B cell (primary cell): ENCODE measurements around the gene GTPBP3. TPM values are rescaled to one million over a fixed set of nuclear protein-coding genes. Genes with fewer than 3 reads are reported as not detected.

ENCODE experiments used
- ATAC-seq: fragments of 200-7000 bp; cut with Tn5 transposase; one replicate; pipeline ENCODE4 v1.10.0; 2021; ENCODE audit warnings: low read depth, mild to moderate bottlenecking, moderate number of reproducible peaks, moderate library complexity
- CTCF ChIA-PET: fragments of 350-600 bp; sonication (Branson Sonifier 250); formaldehyde crosslinking; loops from one replicate; lab custom pipeline; 2021; ENCODE audit warnings: antibody characterized with exemption, inconsistent platforms; lab: Charles Lee
- POLR2A ChIA-PET: fragments of 350-600 bp; sonication (Branson Sonifier 250); formaldehyde crosslinking; loops from one replicate; lab custom pipeline; 2021; ENCODE audit warnings: antibody characterized with exemption; lab: Charles Lee
- DNase-seq: peaks from one replicate; pipeline ENCODE4 v3.0.0; 2013
- H2AFZ ChIP-seq: 2 replicates; pipeline ENCODE4 v1.6.1; 2012; ENCODE audit warnings: mild to moderate bottlenecking, low read depth, low read length; ENCODE audit not compliant: insufficient read depth, poor library complexity, severe bottlenecking
- H3K27ac ChIP-seq, 2 donors: 1 replicate in 1 of 2; 2 replicates in 1 of 2; pipeline ENCODE4 v1.5.1; 2012 to 2013; ENCODE audit warnings: low read length in 2 of 2, mild to moderate bottlenecking in 2 of 2, moderate library complexity in 1 of 2
- H3K27me3 ChIP-seq, 4 experiments: fragments of 200-600 bp in 1 of 4; sonication (generic) in 1 of 4; replicated peaks in 1 of 4; 1 replicate in 2 of 4; 2 replicates in 2 of 4; pipeline versions ENCODE4 v1.6.1 to v1.7.0; 2013 to 2016; ENCODE audit warnings: low read length in 3 of 4, mild to moderate bottlenecking in 2 of 4, mixed read lengths in 1 of 4, moderate library complexity in 1 of 4; ENCODE audit not compliant: insufficient read depth in 4 of 4, control insufficient read depth in 3 of 4; ENCODE audit errors: control extremely low read depth in 1 of 4
- H3K36me3 ChIP-seq, 2 experiments: replicated peaks in 1 of 2; 1 replicate in 1 of 2; 2 replicates in 1 of 2; pipeline versions ENCODE4 v1.6.1 to v1.7.1; 2013; ENCODE audit warnings: low read length in 1 of 2; ENCODE audit not compliant: insufficient read depth in 2 of 2, control insufficient read depth in 1 of 2; ENCODE audit errors: control extremely low read depth in 1 of 2, extremely low read depth in 1 of 2
- H3K4me1 ChIP-seq, 2 donors: fragments of 200-600 bp in 1 of 2; sonication (generic) in 1 of 2; 1 replicate in 1 of 2; 2 replicates in 1 of 2; pipeline versions ENCODE4 v1.5.1 to v1.6.1; 2013 to 2017; ENCODE audit warnings: low read length in 2 of 2; ENCODE audit not compliant: control insufficient read depth in 2 of 2, insufficient read depth in 2 of 2
- H3K4me2 ChIP-seq: replicated peaks from 2 replicates; pipeline ENCODE3; 2012; ENCODE audit warnings: mild to moderate bottlenecking, low read depth, low read length; ENCODE audit not compliant: poor library complexity, severe bottlenecking
- H3K4me3 ChIP-seq, 5 experiments: fragments of 200-600 bp in 1 of 5; sonication (generic) in 1 of 5; 1 replicate in 3 of 5; 2 replicates in 2 of 5; pipeline versions ENCODE4 v1.5.1 to v1.7.0; 2011 to 2016; ENCODE audit warnings: low read length in 4 of 5, mild to moderate bottlenecking in 4 of 5, low read depth in 2 of 5, control low read depth in 1 of 5, moderate library complexity in 1 of 5; ENCODE audit not compliant: insufficient read depth in 1 of 5; ENCODE audit errors: control extremely low read depth in 1 of 5, extremely low read depth in 1 of 5
- H3K79me2 ChIP-seq: fragments of 200-600 bp; sonication (generic); one replicate; pipeline ENCODE4 v1.6.0; 2016; ENCODE audit warnings: low read length; ENCODE audit not compliant: control insufficient read depth, insufficient read depth
- H3K9ac ChIP-seq: fragments of 200-600 bp; sonication (generic); 2 replicates; pipeline ENCODE4 v1.6.1; 2017; ENCODE audit warnings: mild to moderate bottlenecking, low read length, moderate library complexity
- H3K9me3 ChIP-seq, 3 donors: one replicate each; pipeline versions ENCODE4 v1.6.1 to v1.7.1; 2013; ENCODE audit warnings: low read length in 2 of 3; ENCODE audit not compliant: control insufficient read depth in 2 of 3, insufficient read depth in 1 of 3; ENCODE audit errors: control extremely low read depth in 1 of 3
- H4K20me1 ChIP-seq: 2 replicates; pipeline ENCODE4 v1.6.0; 2012; ENCODE audit warnings: mild to moderate bottlenecking, low read length; ENCODE audit not compliant: insufficient read depth, control insufficient read depth, poor library complexity, severe bottlenecking
- H3K27ac Mint-ChIP-seq: one replicate; pipeline ENCODE4 v1.8.0; 2021; ENCODE audit warnings: mixed read lengths
- H3K27me3 Mint-ChIP-seq: one replicate; pipeline ENCODE4 v1.8.0; 2021; ENCODE audit warnings: mixed read lengths
- H3K4me1 Mint-ChIP-seq: one replicate; pipeline ENCODE4 v1.8.0; 2021; ENCODE audit warnings: mixed read lengths
- H3K4me3 Mint-ChIP-seq: one replicate; pipeline ENCODE4 v1.8.0; 2021; ENCODE audit warnings: mixed read lengths
- H3K9me3 Mint-ChIP-seq: one replicate; pipeline ENCODE4 v1.8.0; 2022; ENCODE audit warnings: mixed read lengths; ENCODE audit not compliant: insufficient read depth
- CTCF ChIP-seq: fragments of 200-600 bp; IDR thresholded peaks from one replicate; pipeline ENCODE4 v1.8.0; 2022; ENCODE audit warnings: antibody characterized with exemption, mild to moderate bottlenecking
- EZH2 ChIP-seq: IDR thresholded peaks from 2 replicates; pipeline ENCODE4 v1.6.1; 2012; ENCODE audit warnings: borderline replicate concordance, low read depth, mild to moderate bottlenecking, moderate library complexity, low read length; ENCODE audit not compliant: insufficient read depth, poor library complexity, severe bottlenecking
- WGBS: methylation state at CpG from one replicate; pipeline ENCODE4 v1.1.5; 2013; ENCODE audit warnings: missing lambda C conversion rate; ENCODE audit not compliant: insufficient coverage; 5-methylcytosine and 5-hydroxymethylcytosine counted together
- intact Hi-C: fragments of 100-400 bp; cut with micrococcal nuclease; formaldehyde crosslinking; loops from one replicate; pipeline ENCODE4 v1.10.0; 2022
- polyA plus RNA-seq: library from polyadenylated mRNA; depleted of rRNA; stranded (reverse); fragments of >200 nt; gene quantifications from 2 replicates; pipeline ENCODE4 v1.2.3, GENCODE V29; 2012
- total RNA-seq, 2 donors: library from RNA; stranded (reverse); fragments of 120-200 nt in 1 of 2; gene quantifications; 1 replicate in 1 of 2; 2 replicates in 1 of 2; pipeline versions ENCODE4 v1.2.3 to v1.2.4, GENCODE V29; 2013 to 2022

The GTPBP3 gene
- total and polyA plus RNA-seq, 2 donors (not counting 1 experiment from before 2014, with no cell fraction given), result 41.6 to 44.9 TPM

- CTCF ChIA-PET, result no interaction called here
- Mint-ChIP-seq H3K4me3 (no peak overlapping the region), H3K9me3 (no peaks in the 10 kb centered on the region), H3K27me3 (no peaks in the 10 kb centered on the region), H3K4me1 (peaks cover 31% of the 10 kb centered on the region), H3K27ac (no peak overlapping the region)
- Histone ChIP-seq H3K4me3 (no peak overlapping the region), H4K20me1 (no peaks in the 10 kb centered on the region), H3K4me1 (peaks cover 24 to 32% of the 10 kb centered on the region in 2 donors), H3K4me2 (no peak overlapping the region), H2AFZ (no peak overlapping the region), H3K9me3 (peaks cover 0 to 6% (median 0%) of the 10 kb centered on the region in 3 donors), H3K27me3 (no peaks in the 10 kb centered on the region), H3K36me3 (no peaks in the 10 kb centered on the region), H3K9ac (no peak overlapping the region), H3K79me2 (peaks cover 12% of the 10 kb centered on the region), H3K27ac (no peak overlapping the region)
- POLR2A ChIA-PET, result no interaction called here
- no peak for TF ChIP-seq CTCF
- no peak for TF ChIP-seq EZH2
- 97% methylated on average over 51 of the region's 51 CpGs for WGBS
- ATAC-seq (no peak), DNase-seq (peak; percentile 17)
- intact Hi-C loops, result loop anchor here (10.0 kb wide), 1 partner anchor 406 kb away; no protein-coding TSS in a partner anchor
These were observed 36.2 kb upstream of the GTPBP3 start for GRCh38 chr19:17300992-17301619.

GRCh38 chr19:17302391-17303166 is 34.8 kb upstream of the GTPBP3 start:
- H3K27ac Mint-ChIP-seq, result peak overlapping the region; percentile 32
- POLR2A ChIA-PET, result no interaction called here
- WGBS, result 9% methylated on average over 25 of the region's 29 CpGs

More at GRCh38 chr19:17302391-17303166, 34.8 kb upstream of the GTPBP3 start:
- H3K4me3 Mint-ChIP-seq, result peak overlapping the region; percentile 85
- DNase-seq (peak; percentile 64), ATAC-seq (no peak)
- Histone ChIP-seq H3K27me3 (no peaks in the 10 kb centered on the region), H3K79me2 (peaks cover 21% of the 10 kb centered on the region), H2AFZ (peak overlapping the region; percentile 97), H3K9ac (peak overlapping the region; percentile 90), H4K20me1 (no peaks in the 10 kb centered on the region), H3K4me2 (peak overlapping the region; percentile 99), H3K9me3 (peaks cover 0 to 6% (median 0%) of the 10 kb centered on the region in 3 donors), H3K4me1 (peaks cover 30 to 39% of the 10 kb centered on the region in 2 donors), H3K36me3 (no peaks in the 10 kb centered on the region), H3K4me3 (peak overlapping the region in 4 of 5 experiments; percentile 71 to 86 (median 75)), H3K27ac (peak overlapping the region; percentile 2 to 67)
- intact Hi-C loops, result loop anchor here (10.0 kb wide), 1 partner anchor 408 kb away; no protein-coding TSS in a partner anchor
- H3K9me3 Mint-ChIP-seq, result no peaks in the 10 kb centered on the region
- H3K4me1 Mint-ChIP-seq, result peaks cover 36% of the 10 kb centered on the region
- CTCF ChIA-PET, result interaction anchor here (0.9 to 1.5 kb wide), 5 partner anchors 10 to 87 kb away, joined by 3 to 7 read pairs (median 4); no protein-coding TSS in a partner anchor
- TF ChIP-seq EZH2, result no peak
- no peak for TF ChIP-seq CTCF
- no peaks in the 10 kb centered on the region for H3K27me3 Mint-ChIP-seq
